ENCODE data around the gene CD52.

DNA sequence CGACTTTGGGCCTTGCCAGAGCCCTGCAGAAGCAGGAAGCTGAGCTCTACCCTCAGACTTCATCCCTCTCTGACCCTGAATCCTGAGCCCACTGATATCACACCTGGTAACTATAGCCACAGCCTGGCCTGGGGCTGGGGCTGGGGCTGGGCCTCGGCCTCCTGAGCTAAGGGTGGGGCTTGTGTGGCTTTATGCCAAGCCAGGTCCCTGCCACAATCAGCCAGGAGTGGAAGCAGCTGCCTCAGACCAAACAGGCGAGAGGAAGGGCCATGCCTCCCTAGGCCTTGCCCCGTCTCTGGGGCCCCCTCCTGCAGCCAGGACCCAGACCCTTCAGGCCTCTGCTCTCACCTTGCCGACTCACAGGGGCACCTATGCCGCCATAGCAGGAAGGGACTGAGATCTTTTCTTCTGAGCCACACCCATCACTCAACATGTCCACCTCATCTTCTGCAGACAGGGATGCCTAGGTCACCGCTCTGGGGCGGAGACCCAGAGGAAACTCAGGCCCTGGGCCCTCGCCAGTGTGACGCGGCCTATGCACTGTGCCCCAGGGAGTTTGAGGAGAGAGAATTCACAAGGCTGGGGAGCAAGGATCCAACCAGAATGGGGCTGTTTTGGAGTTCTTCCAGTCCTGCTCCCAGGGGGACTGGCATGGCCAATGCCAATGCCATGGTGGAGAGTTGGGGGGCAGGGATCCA is 17.0 kb upstream of the CD52 start:
- no peak for TF ChIP-seq POLR2A (IDR thresholded peaks at IDR 0.05)
- TF ChIP-seq CTCF (IDR thresholded peaks at IDR 0.05 in 8 of 11, conservative IDR thresholded peaks at IDR 0.05 in 3 of 11), result no peak

Data from spleen (tissue), 7 donors.